T-helper 1 cell treated with Interleukin-12 subunit alpha and Interleukin-12 subunit beta and Interleukin-4 antibody, amounts not matched to agents 30 μg/mL and 1 μg/mL, for 36 hours (primary cell): ENCODE results near the gene TEKT1.
"Not testable (repeated sequence)": the region's sequence is repeated elsewhere in the genome, so short reads cannot be mapped to it uniquely, and the experiment has no call there.

Experiments used
- H3K27ac Mint-ChIP-seq: one replicate; pipeline ENCODE4 v1.8.0; 2021; ENCODE audit warnings: mild to moderate bottlenecking, mixed read lengths
- H3K27me3 Mint-ChIP-seq: one replicate; pipeline ENCODE4 v1.8.0; 2021; ENCODE audit warnings: low read depth, mixed read lengths
- H3K36me3 Mint-ChIP-seq: one replicate; pipeline ENCODE4 v1.8.0; 2021; ENCODE audit warnings: low read depth, mixed read lengths
- H3K4me1 Mint-ChIP-seq: one replicate; pipeline ENCODE4 v1.8.0; 2021; ENCODE audit warnings: low read depth, mixed read lengths
- H3K4me3 Mint-ChIP-seq: one replicate; pipeline ENCODE4 v1.8.0; 2021; ENCODE audit warnings: mild to moderate bottlenecking, moderate library complexity, mixed read lengths
- H3K9me3 Mint-ChIP-seq: one replicate; pipeline ENCODE4 v1.8.0; 2021; ENCODE audit warnings: mixed read lengths

Gene TEKT1

DNA sequence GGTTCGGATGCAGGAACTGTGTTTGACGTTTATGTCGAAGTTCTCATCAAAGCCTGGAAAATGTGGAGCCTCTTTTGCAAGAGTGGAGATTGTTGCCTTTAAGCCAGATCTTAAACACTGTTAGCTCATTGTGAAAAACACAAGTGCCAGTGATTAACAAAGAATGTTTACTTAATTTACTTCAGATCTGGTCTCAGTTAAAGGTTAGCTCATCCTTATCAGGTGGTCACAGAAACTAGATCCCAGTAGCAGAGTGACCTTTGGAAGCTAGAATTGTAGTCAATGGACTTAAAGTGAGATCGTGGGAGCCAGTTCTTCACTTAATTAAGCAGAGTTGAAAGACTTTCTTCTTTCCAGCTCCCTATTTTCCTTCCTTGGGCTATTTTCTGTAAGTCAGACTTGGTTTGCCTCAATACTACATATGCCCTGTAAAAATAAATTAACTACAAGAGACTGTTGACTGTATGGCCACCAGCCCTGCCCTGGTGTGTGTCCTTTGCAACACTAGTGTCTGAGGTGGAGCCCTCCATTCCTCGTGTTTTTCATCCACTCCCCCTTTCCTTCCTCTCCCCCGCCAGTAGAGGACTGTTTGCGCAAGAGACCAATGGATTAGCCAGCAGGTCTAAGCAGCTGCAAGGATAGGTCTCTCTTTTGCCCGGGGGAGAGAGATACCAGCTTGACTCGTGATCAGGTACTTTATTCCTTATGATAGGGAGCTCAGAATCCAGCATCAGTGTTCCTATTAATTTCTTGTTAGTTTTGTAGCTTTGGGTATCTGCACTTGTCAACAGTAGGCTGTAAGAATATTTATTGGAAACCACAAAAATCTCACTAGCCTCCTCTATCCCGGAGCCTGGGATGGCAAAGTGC lies 35.3 kb downstream of the TEKT1 start:
- no peak overlapping the region for H3K4me3 Mint-ChIP-seq
- no peaks in the 10 kb centered on the region for H3K9me3 Mint-ChIP-seq
- H3K4me1 Mint-ChIP-seq, result peaks cover 5% of the 10 kb centered on the region
- peaks cover 9% of the 10 kb centered on the region for H3K27me3 Mint-ChIP-seq
- H3K27ac Mint-ChIP-seq, result no peak overlapping the region
- H3K36me3 Mint-ChIP-seq, result no peaks in the 10 kb centered on the region

DNA sequence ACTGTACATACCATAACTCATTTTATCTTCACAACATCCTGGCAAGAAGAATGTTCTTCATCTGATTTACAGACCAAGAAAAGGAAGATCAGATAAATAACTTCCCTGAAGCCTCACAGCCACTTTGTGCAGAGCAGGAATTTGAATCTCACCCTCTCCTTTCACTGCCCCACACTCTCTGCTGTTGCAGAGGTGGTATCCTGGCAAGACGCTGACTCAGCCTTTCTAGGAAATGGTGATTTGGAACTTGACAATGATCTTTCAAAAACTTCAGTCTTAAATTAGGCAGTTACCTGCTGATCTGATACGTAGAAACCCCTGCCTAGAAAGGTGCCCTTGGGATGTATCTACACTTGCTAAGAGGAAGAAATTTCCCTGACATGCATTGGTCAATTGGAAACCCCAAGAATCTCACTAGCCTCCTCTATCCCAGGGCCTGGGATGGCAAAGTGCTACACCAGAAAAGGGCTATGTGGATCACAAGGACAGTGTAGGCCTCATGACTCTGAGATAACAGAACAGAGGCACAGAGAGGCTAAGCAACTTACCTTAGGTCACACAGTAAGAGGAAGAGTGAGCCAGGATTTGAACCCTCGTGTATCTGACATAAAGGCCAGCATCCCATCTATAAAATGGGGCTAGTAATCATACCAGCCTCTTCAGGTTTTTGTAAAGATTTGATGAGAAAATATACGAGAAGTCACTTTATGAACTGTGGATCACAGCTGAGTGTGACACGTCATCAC lies 37.6 kb downstream of the TEKT1 start:
- Mint-ChIP-seq H3K9me3 (no peaks in the 10 kb centered on the region), H3K27ac (no peak overlapping the region), H3K36me3 (no peaks in the 10 kb centered on the region), H3K27me3 (peaks cover 8% of the 10 kb centered on the region), H3K4me1 (peaks cover 5% of the 10 kb centered on the region), H3K4me3 (no peak overlapping the region)

DNA sequence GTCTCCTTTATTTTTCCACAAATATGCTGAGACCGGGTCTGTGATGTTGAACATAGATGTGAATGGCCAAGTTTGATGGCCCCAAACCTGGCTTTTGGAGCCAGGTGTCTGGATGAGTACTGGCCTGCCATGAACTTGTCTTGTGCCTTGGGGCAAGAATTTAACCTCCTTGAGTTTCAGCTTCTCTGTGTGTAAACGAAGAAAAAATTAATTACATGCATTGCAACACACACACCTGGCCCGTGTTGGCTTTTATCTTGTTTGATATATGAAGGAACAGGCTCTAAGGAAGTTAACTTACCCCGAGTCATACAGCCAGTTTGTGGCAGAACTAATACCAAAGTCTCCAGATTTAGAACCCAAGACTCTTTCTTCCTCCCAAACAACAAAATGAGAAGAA lies 42.4 kb downstream of the TEKT1 start:
- Mint-ChIP-seq H3K4me3 (no peak overlapping the region), H3K36me3 (peaks cover 3% of the 10 kb centered on the region), H3K27me3 (peaks cover 35% of the 10 kb centered on the region), H3K9me3 (peaks cover 37% of the 10 kb centered on the region), H3K4me1 (peaks cover 5% of the 10 kb centered on the region), H3K27ac (no peak overlapping the region)

DNA sequence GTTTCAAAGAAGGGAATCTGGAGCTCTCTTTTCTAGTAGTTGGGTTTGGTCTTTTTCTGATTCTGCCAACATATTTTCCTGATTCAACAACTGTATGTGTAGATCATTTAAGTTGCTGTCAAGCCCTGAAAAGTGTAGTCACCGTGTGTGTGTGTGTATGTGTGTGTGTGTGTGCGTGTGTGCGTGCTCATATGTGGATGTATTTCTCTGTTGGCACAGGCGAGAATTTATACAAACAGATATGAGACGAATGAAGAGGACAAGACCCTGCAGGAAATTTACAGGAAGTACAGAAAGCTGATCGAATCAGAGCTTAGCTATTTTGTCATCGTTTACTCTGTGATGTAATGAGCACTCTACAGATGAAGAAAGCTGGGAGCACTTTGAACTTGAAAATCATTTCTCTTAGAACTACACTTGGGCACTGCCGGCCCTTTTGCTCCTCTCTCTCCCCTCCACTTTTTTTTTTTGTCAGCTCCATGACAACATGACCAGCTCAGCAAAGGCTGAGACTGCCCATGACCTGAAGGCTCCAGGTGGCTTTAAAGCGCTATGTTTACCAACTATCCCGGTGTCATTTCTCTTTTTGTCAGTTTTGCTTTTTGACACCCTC lies 44.3 kb downstream of the TEKT1 start:
- Mint-ChIP-seq H3K27ac (no peak overlapping the region), H3K4me1 (no peaks in the 10 kb centered on the region), H3K4me3 (no peak overlapping the region), H3K9me3 (peaks cover 56% of the 10 kb centered on the region), H3K27me3 (peaks cover 35% of the 10 kb centered on the region), H3K36me3 (peaks cover 11% of the 10 kb centered on the region)

DNA sequence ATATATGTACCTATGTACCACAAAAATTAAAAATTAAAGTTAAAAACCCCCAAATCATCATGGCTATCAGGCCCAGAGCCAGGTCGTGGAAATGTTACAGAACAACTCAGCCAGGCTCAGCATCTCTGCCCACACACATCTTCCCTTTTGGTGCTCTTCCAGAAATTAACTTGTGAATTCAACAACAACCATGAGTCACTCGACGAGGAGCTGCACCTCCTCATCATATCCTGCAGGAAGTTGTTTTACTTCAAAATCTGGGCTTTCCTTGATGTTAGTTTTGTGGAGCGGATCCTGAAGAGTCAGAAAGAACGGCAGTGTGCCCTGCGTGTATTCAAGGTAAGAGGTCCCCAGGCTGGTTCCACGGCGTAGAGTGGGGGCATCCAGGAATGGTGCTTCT lies 44.9 kb downstream of the TEKT1 start:
- Mint-ChIP-seq H3K36me3 (peaks cover 16% of the 10 kb centered on the region), H3K9me3 (peaks cover 62% of the 10 kb centered on the region), H3K27me3 (peaks cover 35% of the 10 kb centered on the region), H3K4me3 (no peak overlapping the region), H3K27ac (no peak overlapping the region), H3K4me1 (no peaks in the 10 kb centered on the region)

DNA sequence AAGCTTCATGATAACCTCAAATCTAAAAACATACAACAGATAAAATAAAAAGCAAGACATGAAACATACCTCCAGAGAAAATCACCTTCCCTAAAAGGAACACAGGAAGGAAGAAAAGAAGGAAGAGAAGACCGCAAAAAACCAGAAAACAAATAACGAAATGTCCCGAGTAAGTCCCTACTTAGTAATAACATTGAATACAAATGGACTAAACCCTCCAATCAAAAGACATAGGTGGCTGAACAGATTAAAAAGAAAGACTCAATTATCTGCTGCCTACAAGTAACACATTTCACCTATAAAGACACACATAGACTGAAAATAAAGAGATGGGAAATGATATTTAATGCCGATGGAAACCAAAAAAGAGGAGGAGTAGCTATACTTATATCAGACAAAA lies 49.3 kb downstream of the TEKT1 start:
- Mint-ChIP-seq H3K27ac (no peak overlapping the region), H3K4me3 (no peak overlapping the region), H3K4me1 (no peaks in the 10 kb centered on the region), H3K9me3 (peaks cover 92% of the 10 kb centered on the region), H3K36me3 (peaks cover 52% of the 10 kb centered on the region), H3K27me3 (peaks cover 24% of the 10 kb centered on the region)

DNA sequence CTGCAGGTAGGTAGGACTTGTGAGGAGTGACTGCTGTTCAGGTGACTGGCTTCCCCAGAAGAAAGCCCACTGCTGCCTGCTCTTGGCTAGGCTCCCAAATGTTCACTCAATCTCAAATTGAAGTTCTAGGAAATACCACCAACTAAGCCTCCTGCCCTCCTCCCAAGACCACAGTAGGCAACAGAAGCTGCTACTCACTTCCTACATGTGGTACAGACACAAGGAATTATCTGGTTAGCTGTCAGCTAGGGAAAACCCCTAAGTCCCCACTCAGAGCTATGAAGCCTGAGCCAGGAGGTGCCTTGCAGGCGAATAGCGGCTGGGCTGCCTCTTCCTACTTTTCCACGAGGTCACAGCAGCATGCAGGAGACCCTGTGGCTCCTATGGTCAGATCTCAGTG lies 50.6 kb downstream of the TEKT1 start:
- peaks cover 56% of the 10 kb centered on the region for H3K36me3 Mint-ChIP-seq
- H3K4me1 Mint-ChIP-seq, result peaks cover 3% of the 10 kb centered on the region
- H3K27me3 Mint-ChIP-seq, result peaks cover 14% of the 10 kb centered on the region
- H3K4me3 Mint-ChIP-seq, result no peak overlapping the region
- peaks cover 84% of the 10 kb centered on the region for H3K9me3 Mint-ChIP-seq
- no peak overlapping the region for H3K27ac Mint-ChIP-seq

DNA sequence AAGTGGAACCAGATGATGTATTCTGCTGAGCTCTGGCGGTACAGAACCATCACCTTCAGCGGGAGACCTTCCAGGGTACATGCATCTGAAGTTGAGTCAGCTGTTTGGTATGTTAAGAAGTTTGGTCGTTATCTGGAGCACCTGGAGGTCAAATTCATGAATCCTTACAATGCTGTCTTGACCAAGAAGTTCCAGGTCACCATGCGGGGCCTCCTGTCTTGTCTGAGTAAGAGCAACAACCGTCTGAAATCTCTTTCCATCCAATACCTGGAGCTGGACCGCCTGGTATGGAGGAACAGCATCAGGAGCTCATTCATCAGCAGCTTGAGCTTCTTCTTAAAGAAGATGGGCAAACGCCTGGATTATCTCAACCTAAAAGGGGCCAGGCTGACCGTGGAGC lies 51.5 kb downstream of the TEKT1 start:
- peaks cover 5% of the 10 kb centered on the region for H3K4me1 Mint-ChIP-seq
- H3K27ac Mint-ChIP-seq, result no peak overlapping the region
- H3K27me3 Mint-ChIP-seq, result peaks cover 6% of the 10 kb centered on the region
- no peak overlapping the region for H3K4me3 Mint-ChIP-seq
- peaks cover 81% of the 10 kb centered on the region for H3K9me3 Mint-ChIP-seq
- peaks cover 57% of the 10 kb centered on the region for H3K36me3 Mint-ChIP-seq

DNA sequence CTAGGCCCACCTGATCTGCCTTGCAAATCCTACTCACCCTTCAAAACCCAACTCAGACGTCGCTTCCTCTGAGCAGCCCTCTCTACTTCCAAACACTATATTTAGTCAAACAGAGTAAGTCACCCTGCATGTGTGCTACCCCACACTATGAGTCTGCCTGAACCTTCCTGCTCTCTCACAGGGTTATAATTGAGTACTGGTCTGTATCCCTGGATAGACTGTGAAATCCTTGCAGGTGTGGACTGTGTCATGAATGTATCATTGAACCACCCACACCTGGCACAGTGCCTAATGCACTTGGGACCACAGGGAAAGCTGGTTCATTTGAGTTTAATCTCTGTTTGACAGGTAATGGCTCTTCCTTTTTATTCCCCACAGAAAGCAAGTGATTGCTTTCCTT lies 52.1 kb downstream of the TEKT1 start:
- Mint-ChIP-seq H3K4me1 (peaks cover 6% of the 10 kb centered on the region), H3K27me3 (peaks cover 5% of the 10 kb centered on the region), H3K36me3 (peaks cover 63% of the 10 kb centered on the region), H3K4me3 (no peak overlapping the region), H3K27ac (no peak overlapping the region), H3K9me3 (peaks cover 81% of the 10 kb centered on the region)

DNA sequence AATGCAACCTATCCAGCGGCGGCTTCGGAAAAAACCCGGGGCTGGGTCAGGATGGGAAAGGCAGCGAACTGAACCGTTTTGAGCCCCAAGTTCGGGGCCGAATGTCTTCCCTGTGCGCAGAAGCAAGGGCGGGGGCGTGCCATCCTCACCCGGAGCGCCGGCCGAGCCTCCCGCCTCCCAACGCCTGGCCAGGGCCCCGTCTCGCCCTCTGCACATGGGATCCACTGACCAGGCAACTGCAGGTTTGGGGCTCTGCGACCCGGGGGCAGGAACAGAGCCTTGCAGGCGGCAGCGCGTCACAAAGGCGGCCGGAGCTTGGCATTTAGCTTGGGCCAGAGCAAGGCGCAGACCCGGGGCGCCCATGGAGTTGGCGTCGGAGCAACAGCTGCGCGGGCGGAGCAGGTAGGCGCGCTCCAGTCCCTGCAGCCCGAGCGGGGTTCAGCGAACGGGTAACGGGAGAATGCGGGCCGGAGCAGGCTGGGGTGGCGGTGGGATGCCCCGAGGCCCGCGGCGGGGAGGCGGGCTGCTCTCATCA lies 55.6 kb downstream of the TEKT1 start, which contains the start of gene FBXO39:
TSS of gene FBXO39 (plus strand) at position 345 of the 535 bp plus-strand sequence. CDS start 3,654 bp downstream, outside the sequence.
- H3K9me3 Mint-ChIP-seq, result peaks cover 77% of the 10 kb centered on the region

DNA sequence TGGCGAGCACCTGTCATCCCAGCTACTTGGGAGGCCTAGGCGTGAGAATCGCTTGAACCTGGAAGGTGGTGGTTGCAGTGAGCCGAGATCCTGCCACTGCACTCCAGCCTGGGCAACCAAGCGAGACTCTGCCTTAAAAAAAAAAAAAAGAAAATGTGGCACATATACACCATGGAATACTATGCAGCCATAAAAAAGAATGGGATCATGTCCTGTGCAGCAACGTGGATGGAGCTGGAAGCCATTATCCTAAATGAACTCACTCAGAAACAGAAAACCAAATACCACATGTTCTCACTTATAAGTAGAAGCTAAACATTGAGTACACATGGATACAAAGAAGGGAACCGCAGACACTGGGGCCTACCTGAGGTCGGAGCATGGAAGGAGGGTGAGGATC lies 56.6 kb downstream of the TEKT1 start:
- peaks cover 84% of the 10 kb centered on the region for H3K36me3 Mint-ChIP-seq
- H3K4me1 Mint-ChIP-seq, H3K27ac Mint-ChIP-seq, H3K4me3 Mint-ChIP-seq, H3K27me3 Mint-ChIP-seq: not testable (repeated sequence)
- peaks cover 72% of the 10 kb centered on the region for H3K9me3 Mint-ChIP-seq

More for the DNA sequence above, 55.6 kb downstream of the TEKT1 start, which contains the start of gene FBXO39:
- Mint-ChIP-seq H3K36me3 (peaks cover 83% of the 10 kb centered on the region), H3K27ac (no peak within 1 kb of the TSS), H3K4me1 (peaks cover 8% of the 10 kb centered on the region), H3K27me3 (no peaks in the 10 kb centered on the region), H3K4me3 (no peak within 1 kb of the TSS)

DNA sequence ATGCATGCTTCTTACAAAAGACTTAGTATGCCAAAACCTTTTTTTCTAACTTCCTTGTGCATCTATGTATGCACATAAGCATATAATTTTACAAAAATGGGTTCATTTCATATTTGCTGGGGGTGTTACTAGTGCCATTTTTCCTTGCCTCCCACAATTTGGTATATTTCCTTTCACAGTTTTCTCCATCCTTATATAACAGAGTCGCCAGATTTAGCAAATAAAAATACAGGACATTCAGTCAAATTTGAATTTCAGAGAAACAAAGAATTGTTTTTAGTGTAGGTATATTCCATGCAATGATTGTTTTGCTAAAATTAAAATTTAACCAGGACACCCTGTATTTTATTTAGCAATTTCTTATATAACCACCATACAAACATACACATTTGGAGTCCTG lies 59.5 kb downstream of the TEKT1 start:
- no peak overlapping the region for H3K27ac Mint-ChIP-seq
- H3K4me1 Mint-ChIP-seq, result peaks cover 19% of the 10 kb centered on the region
- peaks cover 72% of the 10 kb centered on the region for H3K9me3 Mint-ChIP-seq
- H3K4me3 Mint-ChIP-seq, result no peak overlapping the region
- peaks cover 86% of the 10 kb centered on the region for H3K36me3 Mint-ChIP-seq
- H3K27me3 Mint-ChIP-seq, result no peaks in the 10 kb centered on the region

DNA sequence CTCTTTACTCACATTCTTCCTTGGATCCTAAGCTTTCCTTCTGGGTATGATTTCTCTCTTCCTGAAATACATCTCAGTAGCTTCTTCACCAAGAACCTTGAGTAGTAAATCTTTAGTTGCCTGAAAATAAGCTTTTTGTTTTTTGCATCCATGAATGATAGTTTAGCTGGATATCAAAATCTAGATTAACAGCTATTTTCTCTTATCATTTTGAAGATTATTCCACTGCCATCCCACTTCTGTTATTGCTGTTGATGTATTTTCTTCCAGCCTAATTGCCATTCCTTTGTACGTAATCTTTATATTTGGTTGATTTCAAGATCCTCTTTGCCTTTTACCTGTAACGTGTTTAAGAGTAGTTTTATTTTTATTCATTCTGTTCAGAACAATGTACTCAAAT lies 63.1 kb downstream of the TEKT1 start:
- Mint-ChIP-seq H3K4me1 (peaks cover 27% of the 10 kb centered on the region), H3K4me3 (no peak overlapping the region)

DNA sequence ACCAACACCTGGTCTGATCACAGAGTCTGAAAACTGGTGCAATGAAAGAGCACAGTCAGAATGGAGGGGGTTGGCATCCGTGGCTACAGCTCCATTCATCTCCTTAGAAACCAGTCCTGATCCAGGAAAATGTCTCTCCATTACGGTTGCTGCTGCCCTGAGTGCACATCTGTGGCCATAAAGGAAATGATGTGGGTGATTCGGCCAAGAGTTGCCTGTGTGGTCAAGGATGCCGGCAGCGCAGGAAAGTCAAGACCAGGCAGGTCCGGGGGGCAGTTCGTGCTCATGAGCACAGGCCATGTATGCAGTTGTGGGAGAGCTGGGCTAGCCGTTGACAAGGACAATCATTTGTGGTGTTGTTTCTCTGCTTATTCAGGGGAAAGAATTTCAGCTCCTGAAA lies 69.8 kb downstream of the TEKT1 start:
- H3K4me1 Mint-ChIP-seq, result peaks cover 59% of the 10 kb centered on the region
- peaks cover 94% of the 10 kb centered on the region for H3K36me3 Mint-ChIP-seq
- H3K4me3 Mint-ChIP-seq, result no peak overlapping the region
- H3K27ac Mint-ChIP-seq, result no peak overlapping the region
- no peaks in the 10 kb centered on the region for H3K27me3 Mint-ChIP-seq
- peaks cover 19% of the 10 kb centered on the region for H3K9me3 Mint-ChIP-seq

More for the DNA sequence above, 63.1 kb downstream of the TEKT1 start:
- Mint-ChIP-seq H3K36me3 (peaks cover 98% of the 10 kb centered on the region), H3K27ac (no peak overlapping the region), H3K9me3 (peaks cover 69% of the 10 kb centered on the region), H3K27me3 (no peaks in the 10 kb centered on the region)
